Left hindlimb (tissue), 1 donor: ENCODE measurements around the gene TGDS.
"Not testable (repeated sequence)": the region's sequence is repeated elsewhere in the genome, so short reads cannot be mapped to it uniquely, and the experiment has no call there.

ENCODE experiments used
- DNase-seq: peaks from one replicate; pipeline ENCODE4 v3.0.0-alpha.2; 2018

Gene TGDS

GRCh38 chr13:94595950-94596574, at the start of gene TGDS:
Gene TGDS (minus strand): TSS chr13:94596152. CDS start chr13:94596136, 16 bp downstream.
- DNase-seq, result peak; percentile 93

GRCh38 chr13:94641409-94641941, 45.5 kb upstream of the TGDS start:
- DNase-seq, result peak; percentile 43

- DNase-seq, result no peak
These were observed 44.8 kb upstream of the TGDS start for GRCh38 chr13:94640721-94641120.

- not testable (repeated sequence) for DNase-seq
These were observed 41.7 kb upstream of the TGDS start for GRCh38 chr13:94637677-94638076.

GRCh38 chr13:94636942-94637578, 41.1 kb upstream of the TGDS start:
- no peak for DNase-seq

GRCh38 chr13:94636096-94636495, 40.1 kb upstream of the TGDS start:
- not testable (repeated sequence) for DNase-seq

- no peak for DNase-seq
These were observed 36.5 kb upstream of the TGDS start for GRCh38 chr13:94632226-94632980.

GRCh38 chr13:94630858-94631257, 34.9 kb upstream of the TGDS start:
- DNase-seq, result no peak

- no peak for DNase-seq
These were observed 27.4 kb upstream of the TGDS start for GRCh38 chr13:94623316-94623715.

- no peak for DNase-seq
These were observed 26.4 kb upstream of the TGDS start for GRCh38 chr13:94622344-94622743.

GRCh38 chr13:94620286-94620896, 24.4 kb upstream of the TGDS start:
- DNase-seq, result no peak

- no peak for DNase-seq
These were observed 21.5 kb upstream of the TGDS start for GRCh38 chr13:94617389-94618000.

GRCh38 chr13:94613051-94613450, 17.1 kb upstream of the TGDS start:
- no peak for DNase-seq

GRCh38 chr13:94612050-94612449, 16.1 kb upstream of the TGDS start:
- DNase-seq, result no peak

GRCh38 chr13:94610475-94610874, 14.5 kb upstream of the TGDS start:
- no peak for DNase-seq

GRCh38 chr13:94609196-94609595, 13.2 kb upstream of the TGDS start:
- DNase-seq, result no peak

GRCh38 chr13:94608586-94608985, 12.6 kb upstream of the TGDS start:
- DNase-seq, result no peak

- no peak for DNase-seq
These were observed 12.0 kb upstream of the TGDS start for GRCh38 chr13:94607939-94608338.

- DNase-seq, result no peak
These were observed 11.1 kb upstream of the TGDS start for GRCh38 chr13:94607056-94607455.

GRCh38 chr13:94602467-94602866, 6.5 kb upstream of the TGDS start:
- DNase-seq, result no peak

GRCh38 chr13:94601446-94602431, 5.8 kb upstream of the TGDS start, which contains the start of gene GPR180:
Gene GPR180 (plus strand): TSS chr13:94601857. CDS start chr13:94601928, 71 bp downstream.
- DNase-seq, result peak; percentile 98
